CD14-positive monocyte (primary cell): Measurements from ENCODE around the gene USP43. TPM values are rescaled to one million over a fixed set of nuclear protein-coding genes. Genes with fewer than 3 reads are reported as not detected.

Experiments used
- DNase-seq, 3 donors: peaks; one replicate each; pipeline ENCODE4 v3.0.0-alpha.2; 2011 to 2022
- H2AFZ ChIP-seq: 2 replicates; pipeline ENCODE4 v1.6.0; 2012; ENCODE audit warnings: mild to moderate bottlenecking, low read depth, low read length, inconsistent platforms; ENCODE audit not compliant: insufficient read depth, poor library complexity, severe bottlenecking
- H3K27ac ChIP-seq, 2 donors: 1 replicate in 1 of 2; 2 replicates in 1 of 2; pipeline ENCODE4 v1.5.1; 2012 to 2013; ENCODE audit warnings: low read length in 2 of 2, control low read depth in 1 of 2, inconsistent platforms in 1 of 2, low read depth in 1 of 2, mild to moderate bottlenecking in 1 of 2
- H3K27me3 ChIP-seq, 2 donors: one replicate each; pipeline versions ENCODE4 v1.6.0 to v1.6.1; 2011 to 2013; ENCODE audit warnings: low read length in 2 of 2; ENCODE audit not compliant: control insufficient read depth in 2 of 2, insufficient read depth in 2 of 2
- H3K36me3 ChIP-seq, 2 donors: replicated peaks in 1 of 2; 1 replicate in 1 of 2; 2 replicates in 1 of 2; pipeline versions ENCODE4 v1.5.1 to v1.6.1; 2012 to 2013; ENCODE audit warnings: low read length in 2 of 2, control low read depth in 1 of 2, inconsistent platforms in 1 of 2, mild to moderate bottlenecking in 1 of 2; ENCODE audit not compliant: insufficient read depth in 2 of 2, control insufficient read depth in 1 of 2
- H3K4me1 ChIP-seq, 2 donors: 1 replicate in 1 of 2; 2 replicates in 1 of 2; pipeline versions ENCODE4 v1.5.1 to v1.6.1; 2012 to 2013; ENCODE audit warnings: low read length in 2 of 2, control low read depth in 1 of 2, inconsistent platforms in 1 of 2, mild to moderate bottlenecking in 1 of 2, moderate library complexity in 1 of 2; ENCODE audit not compliant: insufficient read depth in 2 of 2, control insufficient read depth in 1 of 2
- H3K4me2 ChIP-seq: replicated peaks from 2 replicates; pipeline ENCODE3; 2012; ENCODE audit warnings: low read length, moderate library complexity, mild to moderate bottlenecking; ENCODE audit not compliant: poor library complexity, severe bottlenecking; ENCODE audit errors: extremely low read depth
- H3K4me3 ChIP-seq, 3 experiments: fragments of 200-600 bp in 1 of 3; sonication (generic) in 1 of 3; replicated peaks in 1 of 3; 1 replicate in 2 of 3; 2 replicates in 1 of 3; pipeline ENCODE4 v1.5.1; 2011 to 2013; ENCODE audit warnings: low read length in 3 of 3, mild to moderate bottlenecking in 3 of 3, control low read depth in 2 of 3, low read depth in 2 of 3, inconsistent platforms in 1 of 3, moderate library complexity in 1 of 3
- H3K79me2 ChIP-seq: 2 replicates; pipeline ENCODE4 v1.6.0; 2012; ENCODE audit warnings: mild to moderate bottlenecking, control low read depth, inconsistent platforms, low read length, moderate library complexity; ENCODE audit not compliant: insufficient read depth
- H3K9ac ChIP-seq: 2 replicates; pipeline ENCODE4 v1.6.0; 2017; ENCODE audit warnings: low read length, mild to moderate bottlenecking; ENCODE audit not compliant: insufficient read depth, poor library complexity, severe bottlenecking
- H3K9me3 ChIP-seq, 2 donors: replicated peaks in 1 of 2; 1 replicate in 1 of 2; 2 replicates in 1 of 2; pipeline versions ENCODE4 v1.5.1 to v1.6.1; 2012 to 2013; ENCODE audit warnings: low read length in 2 of 2, control low read depth in 1 of 2; ENCODE audit not compliant: control insufficient read depth in 1 of 2, insufficient read depth in 1 of 2
- H4K20me1 ChIP-seq: 2 replicates; pipeline ENCODE4 v1.6.0; 2012; ENCODE audit warnings: mild to moderate bottlenecking, low read length, control low read depth, moderate library complexity; ENCODE audit not compliant: insufficient read depth
- H3K27ac Mint-ChIP-seq, 7 donors: one replicate each; pipeline ENCODE4 v1.8.0; 2020; ENCODE audit warnings: mild to moderate bottlenecking in 7 of 7, mixed read lengths in 7 of 7, moderate library complexity in 6 of 7, inconsistent platforms in 2 of 7
- H3K27me3 Mint-ChIP-seq, 3 donors: one replicate each; pipeline ENCODE4 v1.8.0; 2021 to 2022; ENCODE audit warnings: low read depth in 3 of 3, mild to moderate bottlenecking in 3 of 3, mixed read lengths in 3 of 3, moderate library complexity in 3 of 3, inconsistent platforms in 1 of 3
- H3K36me3 Mint-ChIP-seq, 2 donors: one replicate each; pipeline ENCODE4 v1.8.0; 2020; ENCODE audit warnings: mixed read lengths in 2 of 2, inconsistent platforms in 1 of 2, mild to moderate bottlenecking in 1 of 2
- H3K4me1 Mint-ChIP-seq: one replicate; pipeline ENCODE4 v1.8.0; 2020; ENCODE audit warnings: mild to moderate bottlenecking, mixed read lengths
- H3K4me3 Mint-ChIP-seq, 2 donors: one replicate each; pipeline ENCODE4 v1.8.0; 2020; ENCODE audit warnings: mild to moderate bottlenecking in 2 of 2, mixed read lengths in 2 of 2, moderate library complexity in 1 of 2
- H3K9me3 Mint-ChIP-seq, 7 donors: one replicate each; pipeline ENCODE4 v1.8.0; 2020 to 2022; ENCODE audit warnings: mixed read lengths in 7 of 7, mild to moderate bottlenecking in 6 of 7, moderate library complexity in 6 of 7, inconsistent platforms in 2 of 7
- WGBS: methylation state at CpG from one replicate; pipeline ENCODE4 v1.1.5; 2013; ENCODE audit warnings: missing lambda C conversion rate; ENCODE audit not compliant: insufficient coverage; 5-methylcytosine and 5-hydroxymethylcytosine counted together
- intact Hi-C, 2 donors: fragments of 100-400 bp; cut with micrococcal nuclease; formaldehyde crosslinking; loops; one replicate each; pipeline versions ENCODE4 v1.15.0 to v1.15.1; 2023
- polyA plus RNA-seq, 3 donors: library from polyadenylated mRNA; depleted of rRNA in 1 of 3; unstranded in 2 of 3; stranded (reverse) in 1 of 3; fragments of 300-500 nt in 2 of 3; fragments of >200 nt in 1 of 3; fragmentation: Illumina TruSeq in 2 of 3; gene quantifications; 1 replicate in 2 of 3; 2 replicates in 1 of 3; pipeline ENCODE4 v1.2.3, GENCODE V29; 2012 to 2021
- TF ChIP-seq, protein P1 (sequence below): fragments of 200-600 bp; IDR thresholded peaks from one replicate; pipeline ENCODE4 v1.8.0; 2022; ENCODE audit warnings: antibody characterized with exemption, mild to moderate bottlenecking

USP43 gene
- polyA plus RNA-seq, 3 donors: 0.05 to 0.57 TPM; not detected in 1

DNA sequence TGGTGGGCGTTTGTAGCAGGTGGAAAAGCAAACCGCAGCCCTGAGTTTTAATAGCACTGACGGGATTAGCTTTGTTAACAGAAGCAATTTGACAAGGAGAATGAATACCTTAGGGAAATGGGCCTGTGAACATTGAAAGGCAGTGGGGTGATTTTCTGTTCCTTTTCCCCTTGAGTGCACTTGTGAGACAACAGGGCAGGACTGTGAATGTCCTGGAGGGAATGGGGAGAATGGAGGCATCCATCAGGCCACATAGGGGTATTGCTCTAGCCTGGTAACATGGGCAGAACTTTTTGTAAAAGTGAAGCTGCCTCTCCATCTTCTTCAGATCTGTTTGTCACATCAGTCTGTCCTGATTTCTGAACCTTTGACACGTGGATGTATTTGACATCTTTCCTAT is 26.2 kb downstream of the USP43 start:
- Histone ChIP-seq H3K4me3 (no peak overlapping the region), H4K20me1 (no peaks in the 10 kb centered on the region), H3K36me3 (no peaks in the 10 kb centered on the region), H3K27ac (no peak overlapping the region), H3K79me2 (no peaks in the 10 kb centered on the region), H2AFZ (no peak overlapping the region), H3K4me1 (no peaks in the 10 kb centered on the region), H3K9ac (no peak overlapping the region), H3K9me3 (no peaks in the 10 kb centered on the region), H3K4me2 (no peak overlapping the region), H3K27me3 (no peaks in the 10 kb centered on the region)
- Mint-ChIP-seq H3K9me3 (peaks cover 0 to 6% (median 0%) of the 10 kb centered on the region in 7 donors), H3K36me3 (no peaks in the 10 kb centered on the region), H3K4me3 (no peak overlapping the region), H3K27ac (no peak overlapping the region), H3K4me1 (peaks cover 2% of the 10 kb centered on the region), H3K27me3 (peaks cover 0 to 8% (median 3%) of the 10 kb centered on the region in 3 donors)
- DNase-seq: no peak
- 90% methylated on average over 3 of the region's 4 CpGs for WGBS
- TF ChIP-seq, protein P1, sequence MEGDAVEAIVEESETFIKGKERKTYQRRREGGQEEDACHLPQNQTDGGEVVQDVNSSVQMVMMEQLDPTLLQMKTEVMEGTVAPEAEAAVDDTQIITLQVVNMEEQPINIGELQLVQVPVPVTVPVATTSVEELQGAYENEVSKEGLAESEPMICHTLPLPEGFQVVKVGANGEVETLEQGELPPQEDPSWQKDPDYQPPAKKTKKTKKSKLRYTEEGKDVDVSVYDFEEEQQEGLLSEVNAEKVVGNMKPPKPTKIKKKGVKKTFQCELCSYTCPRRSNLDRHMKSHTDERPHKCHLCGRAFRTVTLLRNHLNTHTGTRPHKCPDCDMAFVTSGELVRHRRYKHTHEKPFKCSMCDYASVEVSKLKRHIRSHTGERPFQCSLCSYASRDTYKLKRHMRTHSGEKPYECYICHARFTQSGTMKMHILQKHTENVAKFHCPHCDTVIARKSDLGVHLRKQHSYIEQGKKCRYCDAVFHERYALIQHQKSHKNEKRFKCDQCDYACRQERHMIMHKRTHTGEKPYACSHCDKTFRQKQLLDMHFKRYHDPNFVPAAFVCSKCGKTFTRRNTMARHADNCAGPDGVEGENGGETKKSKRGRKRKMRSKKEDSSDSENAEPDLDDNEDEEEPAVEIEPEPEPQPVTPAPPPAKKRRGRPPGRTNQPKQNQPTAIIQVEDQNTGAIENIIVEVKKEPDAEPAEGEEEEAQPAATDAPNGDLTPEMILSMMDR: no peak
- intact Hi-C loops: no loop called here

DNA sequence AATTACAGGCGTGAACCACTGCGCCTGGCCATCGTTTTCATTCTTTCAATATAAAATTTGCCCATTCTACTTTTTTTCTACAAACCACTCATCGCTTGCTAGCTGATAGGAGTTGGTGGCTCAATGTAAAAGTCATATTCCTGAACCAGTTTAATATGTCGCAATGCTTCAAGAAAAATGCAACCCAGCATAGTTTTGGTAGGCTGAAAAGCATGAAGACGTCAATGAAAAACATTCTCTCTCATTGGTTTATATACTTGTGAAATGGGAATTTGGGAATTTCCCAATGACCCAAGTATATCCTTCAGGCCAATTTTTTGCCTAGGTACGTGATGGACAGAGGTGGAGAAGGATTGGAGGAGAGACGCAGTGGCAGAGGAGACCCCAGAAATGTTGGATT is 26.9 kb downstream of the USP43 start:
- Mint-ChIP-seq H3K27ac (no peak overlapping the region), H3K36me3 (no peaks in the 10 kb centered on the region), H3K9me3 (peaks cover 0 to 6% (median 0%) of the 10 kb centered on the region in 7 donors), H3K4me1 (peaks cover 2% of the 10 kb centered on the region), H3K27me3 (peaks cover 0 to 8% (median 3%) of the 10 kb centered on the region in 3 donors), H3K4me3 (no peak overlapping the region)
- H3K4me3 ChIP-seq: no peak overlapping the region
- no CpG with 5 or more reads among the region's 8 CpGs for WGBS
- no peaks in the 10 kb centered on the region for H3K36me3 ChIP-seq
- intact Hi-C loops: no loop called here
- no peak for DNase-seq
- TF ChIP-seq, protein P1: no peak
- no peak overlapping the region for H2AFZ ChIP-seq
- no peaks in the 10 kb centered on the region for H3K9me3 ChIP-seq
- H3K4me1 ChIP-seq: no peaks in the 10 kb centered on the region
- no peaks in the 10 kb centered on the region for H4K20me1 ChIP-seq
- H3K27ac ChIP-seq: no peak overlapping the region
- H3K4me2 ChIP-seq: no peak overlapping the region
- no peak overlapping the region for H3K9ac ChIP-seq
- no peaks in the 10 kb centered on the region for H3K27me3 ChIP-seq
- no peaks in the 10 kb centered on the region for H3K79me2 ChIP-seq
